ENCODE data around the gene CYP4F8. TPM values are rescaled to one million over a fixed set of nuclear protein-coding genes. Genes with fewer than 3 reads are reported as not detected.
"Not testable (repeated sequence)": the region's sequence is repeated elsewhere in the genome, so short reads cannot be mapped to it uniquely, and the experiment has no call there.

The CYP4F8 gene
- total RNA-seq, 6 donors from 2014 or later: not detected

- H3K27me3 ChIP-seq: no peaks in the 10 kb centered on the region
- H3K9me3 ChIP-seq: no peaks in the 10 kb centered on the region
- 61 to 64% methylated on average over 3 of the region's 3 CpGs for WGBS, 2 donors
- H3K27ac ChIP-seq: no peak overlapping the region
- H3K4me3 ChIP-seq: no peak overlapping the region
- DNase-seq (no peak), ATAC-seq (ENCODE audit: low FRiP score in 2 of 2) (no peak)
- H3K36me3 ChIP-seq: no peaks in the 10 kb centered on the region
- TF ChIP-seq EP300 (IDR thresholded peaks at IDR 0.05) (no peak), POLR2AphosphoS5 (IDR thresholded peaks at IDR 0.05) (no peak), POLR2A (IDR thresholded peaks at IDR 0.05) (no peak), CTCF (IDR thresholded peaks at IDR 0.05) (no peak)
- H3K4me1 ChIP-seq: no peaks in the 10 kb centered on the region
Observed at GRCh38 chr19:15644816-15645215, 29.8 kb downstream of the CYP4F8 start.

- Histone ChIP-seq H3K4me3 (no peak overlapping the region), H3K36me3 (no peaks in the 10 kb centered on the region), H3K4me1 (no peaks in the 10 kb centered on the region), H3K27ac (no peak overlapping the region), H3K9me3 (no peaks in the 10 kb centered on the region), H3K27me3 (no peaks in the 10 kb centered on the region)
- no peak for TF ChIP-seq CTCF (IDR thresholded peaks at IDR 0.05)
- no peak for TF ChIP-seq POLR2A (IDR thresholded peaks at IDR 0.05)
- TF ChIP-seq POLR2AphosphoS5 (IDR thresholded peaks at IDR 0.05): no peak
- no peak for TF ChIP-seq EP300 (IDR thresholded peaks at IDR 0.05)
- ATAC-seq (ENCODE audit: low FRiP score in 2 of 2) (no peak), DNase-seq (no peak)
- 73 to 76% methylated on average over 2 of the region's 2 CpGs for WGBS, 2 donors
Observed at GRCh38 chr19:15649526-15649925, 34.5 kb downstream of the CYP4F8 start.

GRCh38 chr19:15650123-15650522 lies 35.1 kb downstream of the CYP4F8 start:
- H3K27me3 ChIP-seq; ATAC-seq (ENCODE audit: low FRiP score in 2 of 2); H3K9me3 ChIP-seq; H3K4me3 ChIP-seq; H3K27ac ChIP-seq; H3K4me1 ChIP-seq; H3K36me3 ChIP-seq; DNase-seq: not testable (repeated sequence)

- ATAC-seq (ENCODE audit: low FRiP score in 2 of 2): no peak
- Histone ChIP-seq H3K27me3 (no peaks in the 10 kb centered on the region), H3K4me3 (no peak overlapping the region), H3K4me1 (no peaks in the 10 kb centered on the region), H3K36me3 (no peaks in the 10 kb centered on the region), H3K9me3 (no peaks in the 10 kb centered on the region), H3K27ac (no peak overlapping the region)
- TF ChIP-seq POLR2AphosphoS5 (IDR thresholded peaks at IDR 0.05) (no peak), EP300 (IDR thresholded peaks at IDR 0.05) (no peak), CTCF (IDR thresholded peaks at IDR 0.05) (no peak)
- 71 to 93% methylated on average over 3 of the region's 3 CpGs for WGBS, 2 donors
- DNase-seq: no peak
Observed at GRCh38 chr19:15651791-15652190, 36.8 kb downstream of the CYP4F8 start.

GRCh38 chr19:15652559-15653278 lies 37.7 kb downstream of the CYP4F8 start:
- no peaks in the 10 kb centered on the region for H3K9me3 ChIP-seq
- no peaks in the 10 kb centered on the region for H3K27me3 ChIP-seq
- H3K27ac ChIP-seq: no peak overlapping the region
- no peak for TF ChIP-seq CTCF (IDR thresholded peaks at IDR 0.05)
- TF ChIP-seq POLR2A (IDR thresholded peaks at IDR 0.05): no peak
- TF ChIP-seq EP300 (IDR thresholded peaks at IDR 0.05): no peak
- TF ChIP-seq POLR2AphosphoS5 (IDR thresholded peaks at IDR 0.05): no peak
- no peaks in the 10 kb centered on the region for H3K4me1 ChIP-seq
- no peak overlapping the region for H3K4me3 ChIP-seq
- ATAC-seq (ENCODE audit: low FRiP score in 2 of 2): no peak
- no peaks in the 10 kb centered on the region for H3K36me3 ChIP-seq
- 68 to 73% methylated on average over 7 to 8 of the region's 8 CpGs for WGBS, 2 donors
- peak in 1 of 2 donors; percentile 27 for DNase-seq

All from upper lobe of left lung (tissue), 6 donors.